NT2/D1 (cell line): Measurements from ENCODE around the gene MSMP.

Source experiments
- SUZ12 ChIP-seq: IDR thresholded peaks from 2 replicates; pipeline ENCODE4 v1.6.1; 2011; ENCODE audit not compliant: insufficient read length, insufficient read depth; ENCODE audit errors: extremely low read depth
- YY1 ChIP-seq: IDR thresholded peaks from 2 replicates; pipeline ENCODE4 v1.6.1; 2011; ENCODE audit not compliant: insufficient read length, insufficient read depth
- ZNF274 ChIP-seq: IDR thresholded peaks from 2 replicates; pipeline ENCODE4 v1.6.1; 2011; ENCODE audit warnings: mild to moderate bottlenecking, low read depth, low read length

DNA sequence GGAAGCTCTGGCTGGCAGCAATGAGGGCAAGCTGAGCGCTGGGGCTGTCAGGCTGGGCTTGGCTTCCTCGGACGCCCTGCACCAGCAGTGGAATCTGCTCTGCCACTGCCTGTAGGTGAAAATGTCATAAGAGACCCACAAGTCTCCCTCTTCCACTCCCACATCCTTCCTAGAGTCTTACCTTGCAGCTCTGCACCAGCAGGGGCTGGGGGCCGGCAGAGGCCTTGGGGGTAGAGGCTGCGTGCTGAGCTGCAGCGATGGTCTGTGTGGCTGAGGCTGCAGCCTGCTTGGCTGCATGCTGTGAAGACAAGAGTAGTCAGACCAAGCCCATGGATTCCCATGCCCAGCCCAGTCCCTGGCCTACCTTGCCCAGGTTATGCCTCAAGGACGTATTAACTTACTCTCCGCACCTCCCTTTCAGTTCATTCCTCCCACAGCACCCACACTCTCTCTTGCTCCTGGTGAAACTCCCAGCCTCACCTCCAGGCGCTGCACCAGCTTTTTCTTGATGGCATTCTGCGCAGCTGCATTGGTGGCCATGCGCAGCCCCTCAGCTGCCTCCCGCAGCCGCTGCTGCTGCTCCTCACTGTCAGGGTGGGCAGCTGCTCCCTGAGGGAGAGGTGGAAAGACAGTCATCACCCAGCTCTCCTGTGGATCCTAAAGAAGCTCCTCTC is 39.4 kb downstream of the MSMP start:
- TF ChIP-seq YY1, result no peak
- no peak for TF ChIP-seq SUZ12
- no peak for TF ChIP-seq ZNF274
